Smooth muscle cell (in vitro differentiated cells): ENCODE measurements around the gene PAX7. TPM values are rescaled to one million over a fixed set of nuclear protein-coding genes. Genes with fewer than 3 reads are reported as not detected.

Experiments used
- DNase-seq: peaks from one replicate; lab custom pipeline; 2025; ENCODE audit not compliant: unreplicated experiment; lab: John Stamatoyannopoulos, UW
- H2AFZ ChIP-seq: fragments of 200-600 bp; sonication (generic); 2 replicates; pipeline ENCODE4 v1.6.0; 2016; ENCODE audit warnings: antibody characterized with exemption, low read depth, mild to moderate bottlenecking
- H3F3A ChIP-seq: fragments of 200-600 bp; sonication (generic); 2 replicates; pipeline ENCODE4 v1.6.0; 2017; ENCODE audit warnings: antibody characterized with exemption, low read depth
- H3K27ac ChIP-seq: fragments of 200-600 bp; sonication (generic); 2 replicates; pipeline ENCODE4 v1.5.1; 2016; ENCODE audit warnings: low read depth, mild to moderate bottlenecking
- H3K27me3 ChIP-seq: fragments of 200-600 bp; sonication (generic); 2 replicates; pipeline ENCODE4 v1.6.1; 2016; ENCODE audit warnings: low read depth, mild to moderate bottlenecking
- H3K36me3 ChIP-seq: fragments of 200-600 bp; sonication (generic); 2 replicates; pipeline ENCODE4 v1.5.1; 2016; ENCODE audit warnings: low read depth
- H3K4me1 ChIP-seq: fragments of 200-600 bp; sonication (generic); 2 replicates; pipeline ENCODE4 v1.5.1; 2016; ENCODE audit warnings: low read depth
- H3K4me2 ChIP-seq: fragments of 200-600 bp; sonication (generic); 2 replicates; pipeline ENCODE4 v1.6.0; 2016; ENCODE audit warnings: mild to moderate bottlenecking
- H3K4me3 ChIP-seq: fragments of 200-600 bp; sonication (generic); 2 replicates; pipeline ENCODE4 v1.5.1; 2016; ENCODE audit warnings: mild to moderate bottlenecking
- H3K79me2 ChIP-seq: fragments of 200-600 bp; sonication (generic); 2 replicates; pipeline ENCODE4 v1.6.0; 2016; ENCODE audit warnings: low read depth, mild to moderate bottlenecking
- H3K9ac ChIP-seq: fragments of 200-600 bp; sonication (generic); 2 replicates; pipeline ENCODE4 v1.6.0; 2016; ENCODE audit warnings: low read depth
- H3K9me3 ChIP-seq: fragments of 200-600 bp; sonication (generic); replicated peaks from 2 replicates; pipeline ENCODE4 v1.5.1; 2016; ENCODE audit warnings: low read depth
- H4K20me1 ChIP-seq: fragments of 200-600 bp; sonication (generic); 2 replicates; pipeline ENCODE4 v1.6.0; 2016; ENCODE audit warnings: low read depth
- CTCF ChIP-seq: fragments of 200-600 bp; sonication (generic); IDR thresholded peaks from 2 replicates; pipeline ENCODE4 v1.5.1; 2017; ENCODE audit warnings: borderline replicate concordance, mild to moderate bottlenecking, antibody characterized with exemption; ENCODE audit not compliant: insufficient read depth, poor library complexity, severe bottlenecking
- WGBS: methylation state at CpG from one replicate; pipeline ENCODE4 v1.1.7; 2016; ENCODE audit warnings: low lambda C conversion rate; 5-methylcytosine and 5-hydroxymethylcytosine counted together
- polyA plus RNA-seq: library from polyadenylated mRNA; unstranded; fragments of >200 nt; fragmentation: Nextera tagmentation; extraction: Ambion mirVana; gene quantifications from 2 replicates; pipeline ENCODE4 v1.2.1, GENCODE V29; 2016
- total RNA-seq: library from RNA; depleted of rRNA; stranded (reverse); fragments of >200 nt; gene quantifications from 2 replicates; pipeline ENCODE4 v1.2.3, GENCODE V29; 2014

PAX7 gene
- total and polyA plus RNA-seq, 2 experiments from 2014 or later, result not detected

DNA sequence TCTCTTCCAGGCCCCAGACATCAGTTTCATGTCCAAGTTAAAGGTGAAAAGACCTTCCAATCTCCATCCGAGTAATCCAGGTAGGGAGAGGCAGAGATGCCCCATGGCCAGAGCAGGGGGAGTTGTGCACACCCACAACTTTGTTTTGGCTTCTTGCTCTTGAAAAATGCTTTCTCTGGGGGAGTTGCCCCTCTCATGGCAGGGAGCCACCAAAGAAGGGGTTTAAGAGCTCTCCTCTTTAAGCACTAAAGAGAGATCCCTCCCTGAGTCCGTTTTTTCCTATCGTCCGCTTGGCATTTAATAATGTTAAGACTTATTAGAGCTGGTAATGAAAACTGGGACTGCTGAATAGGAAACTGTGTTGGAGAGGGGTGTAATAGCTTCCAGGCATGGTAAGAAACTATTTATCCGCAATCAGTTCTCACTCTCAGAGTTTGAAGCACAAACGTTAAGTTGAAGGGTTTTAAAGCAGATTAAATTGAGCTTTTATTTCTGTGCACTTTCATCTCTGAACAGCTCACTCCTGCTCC lies 8.3 kb downstream of the PAX7 start:
- no peaks in the 10 kb centered on the region for H3K9me3 ChIP-seq
- no peak overlapping the region for H2AFZ ChIP-seq
- WGBS, result 8% methylated on average over 6 of the region's 6 CpGs
- peaks cover 100% of the 10 kb centered on the region for H3K27me3 ChIP-seq
- H3K36me3 ChIP-seq, result no peaks in the 10 kb centered on the region
- no peaks in the 10 kb centered on the region for H3K79me2 ChIP-seq
- no peak for DNase-seq
- H3K27ac ChIP-seq, result no peak overlapping the region
- H3K4me2 ChIP-seq, result no peak overlapping the region
- TF ChIP-seq CTCF, result no peak
- H3K4me1 ChIP-seq, result peaks cover 60% of the 10 kb centered on the region
- no peak overlapping the region for H3K4me3 ChIP-seq
- H3K9ac ChIP-seq, result no peak overlapping the region
- H3F3A ChIP-seq, result no peaks in the 10 kb centered on the region
- H4K20me1 ChIP-seq, result no peaks in the 10 kb centered on the region

DNA sequence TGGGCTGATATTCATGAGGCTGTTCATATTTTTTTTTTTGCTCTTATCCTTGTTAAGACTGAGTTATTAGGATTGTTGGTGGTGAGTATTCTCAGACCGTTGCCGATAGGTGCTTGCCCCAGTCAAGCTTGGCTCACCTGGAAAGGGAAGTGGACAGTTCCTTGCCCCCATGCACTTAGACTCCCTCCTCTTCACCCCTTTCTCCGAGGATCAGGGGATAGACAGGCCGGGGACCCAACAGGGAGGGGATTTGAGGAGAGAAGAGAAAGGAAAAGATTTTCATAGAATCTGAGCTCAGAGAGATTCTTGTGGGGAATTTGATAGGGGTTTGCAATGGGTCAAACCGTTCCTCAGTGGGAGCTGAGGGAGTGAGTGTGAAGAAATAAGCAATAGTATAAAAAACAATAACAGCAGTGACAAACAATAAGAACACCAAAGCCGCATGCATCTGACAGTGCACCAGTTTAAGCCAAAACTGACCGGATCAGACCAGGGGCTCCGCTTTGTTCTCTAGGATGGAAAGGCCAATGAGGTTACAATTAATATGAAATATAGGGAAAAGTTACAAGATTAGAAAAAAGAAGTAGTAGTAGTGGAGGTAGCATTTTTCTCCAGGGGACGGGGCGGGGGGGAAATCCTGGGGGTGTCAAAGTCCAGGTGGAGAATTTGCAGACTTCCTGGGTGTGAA lies 8.9 kb downstream of the PAX7 start:
- H3K4me3 ChIP-seq, result no peak overlapping the region
- H3K4me1 ChIP-seq, result peaks cover 63% of the 10 kb centered on the region
- TF ChIP-seq CTCF, result no peak
- no peaks in the 10 kb centered on the region for H3K79me2 ChIP-seq
- H3F3A ChIP-seq, result no peaks in the 10 kb centered on the region
- no peak overlapping the region for H3K27ac ChIP-seq
- 6% methylated on average over 10 of the region's 10 CpGs for WGBS
- H4K20me1 ChIP-seq, result no peaks in the 10 kb centered on the region
- H3K27me3 ChIP-seq, result peaks cover 100% of the 10 kb centered on the region
- no peak overlapping the region for H3K9ac ChIP-seq
- no peak for DNase-seq
- H3K36me3 ChIP-seq, result no peaks in the 10 kb centered on the region
- H3K4me2 ChIP-seq, result no peak overlapping the region
- H3K9me3 ChIP-seq, result no peaks in the 10 kb centered on the region
- no peak overlapping the region for H2AFZ ChIP-seq

DNA sequence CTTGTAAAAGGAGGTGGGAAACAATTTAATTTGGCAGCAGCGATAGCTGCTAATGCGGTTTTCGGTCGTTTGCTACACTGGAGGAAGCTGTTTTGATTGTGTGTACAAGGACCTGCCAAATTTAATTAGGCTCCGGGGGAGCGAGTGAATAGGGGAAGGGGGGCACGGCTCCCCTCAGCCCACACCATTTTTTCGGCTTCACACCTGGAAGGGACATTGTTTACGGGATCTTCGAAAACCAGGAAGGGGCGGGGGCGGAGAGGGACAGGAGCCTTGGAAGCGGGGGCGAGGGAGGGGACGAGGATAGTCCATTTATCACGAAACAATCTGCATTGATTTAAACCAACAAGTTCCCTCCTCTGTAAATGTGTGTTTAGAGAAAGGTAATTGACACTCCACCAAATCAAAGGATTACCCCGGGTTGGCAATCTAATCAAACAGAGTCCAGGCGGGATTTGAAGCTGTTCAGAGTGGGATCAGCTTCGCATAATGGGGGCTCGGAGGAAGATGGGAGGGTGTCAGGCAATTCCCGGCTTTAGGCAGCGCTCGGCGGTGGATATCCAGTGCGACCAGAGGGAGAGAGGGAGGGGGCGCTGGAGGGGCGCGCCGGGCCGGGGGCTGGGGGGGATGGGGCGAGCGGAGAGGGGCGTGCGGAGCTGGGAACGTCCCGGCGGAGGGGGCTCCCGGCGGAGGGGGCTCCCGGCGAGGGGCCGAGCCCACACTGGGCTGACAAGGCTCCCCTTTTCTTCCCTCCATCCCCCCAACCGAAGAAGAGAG lies 9.8 kb downstream of the PAX7 start:
- H3K27me3 ChIP-seq, result peaks cover 100% of the 10 kb centered on the region
- WGBS, result 2% methylated on average over 38 of the region's 43 CpGs

More for the DNA sequence above, 9.8 kb downstream of the PAX7 start:
- no peak overlapping the region for H3K4me3 ChIP-seq
- H3K36me3 ChIP-seq, result no peaks in the 10 kb centered on the region
- H3F3A ChIP-seq, result no peaks in the 10 kb centered on the region
- H3K27ac ChIP-seq, result no peak overlapping the region
- no peaks in the 10 kb centered on the region for H4K20me1 ChIP-seq
- peaks cover 71% of the 10 kb centered on the region for H3K4me1 ChIP-seq
- no peak overlapping the region for H3K9ac ChIP-seq
- H3K9me3 ChIP-seq, result no peaks in the 10 kb centered on the region
- no peaks in the 10 kb centered on the region for H3K79me2 ChIP-seq
- TF ChIP-seq CTCF, result no peak
- no peak overlapping the region for H3K4me2 ChIP-seq
- no peak overlapping the region for H2AFZ ChIP-seq
- no peak for DNase-seq
